Gastrocnemius medialis (tissue), 4 donors: ENCODE measurements around the gene HOXA3.

ENCODE experiments used
- CTCF ChIP-seq, 5 experiments: fragments of 450-650 bp in 3 of 5; fragments of 200-600 bp in 2 of 5; sonication (generic) in 2 of 5; IDR thresholded peaks in 4 of 5; conservative IDR thresholded peaks in 1 of 5; 1 replicate in 4 of 5; 2 replicates in 1 of 5; pipeline ENCODE4 v1.5.1; 2016 to 2019; ENCODE audit warnings: antibody characterized with exemption in 5 of 5, mild to moderate bottlenecking in 3 of 5, moderate library complexity in 3 of 5
- POLR2A ChIP-seq, 2 donors: fragments of 450-650 bp; IDR thresholded peaks; one replicate each; pipeline ENCODE4 v1.6.1; 2017; ENCODE audit warnings: antibody characterized with exemption in 2 of 2, mild to moderate bottlenecking in 2 of 2, moderate library complexity in 2 of 2

- TF ChIP-seq CTCF (IDR thresholded peaks at IDR 0.05 in 4 of 5, conservative IDR thresholded peaks at IDR 0.05 in 1 of 5), result no peak
- peak; percentile 52 to 59 for TF ChIP-seq POLR2A (IDR thresholded peaks at IDR 0.05)
Measured at GRCh38 chr7:27199849-27200760, 47.7 kb upstream of the HOXA3 start, which contains the start of gene HOXA13.
